ENCODE results near the gene TMEM272.

TMEM272 gene

DNA sequence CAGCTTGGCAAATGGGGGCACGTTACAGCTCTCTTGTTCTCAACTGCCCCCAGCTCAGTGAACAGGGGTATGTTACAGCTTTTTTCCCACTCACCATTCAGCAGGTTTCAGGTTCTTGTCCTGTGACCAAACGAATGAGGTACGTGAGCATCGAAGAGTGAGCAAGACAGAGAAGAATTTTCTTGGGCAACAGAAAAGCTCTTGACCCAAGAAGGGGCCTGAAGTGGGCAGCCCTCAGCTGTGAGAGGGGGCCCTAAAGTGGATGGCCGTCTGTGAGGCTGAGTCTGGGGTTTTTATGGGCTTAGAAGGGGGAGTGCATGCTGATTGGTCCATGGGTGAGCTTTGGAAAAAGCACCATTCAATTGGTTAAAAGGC is 38.2 kb upstream of the TMEM272 start:
- TF ChIP-seq, protein P1, sequence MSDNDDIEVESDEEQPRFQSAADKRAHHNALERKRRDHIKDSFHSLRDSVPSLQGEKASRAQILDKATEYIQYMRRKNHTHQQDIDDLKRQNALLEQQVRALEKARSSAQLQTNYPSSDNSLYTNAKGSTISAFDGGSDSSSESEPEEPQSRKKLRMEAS (IDR thresholded peaks at IDR 0.05; ENCODE audit: low read depth, low read length), result no peak
- TF ChIP-seq POLR2A (IDR thresholded peaks at IDR 0.05; ENCODE audit: extremely low read depth, insufficient read length) (no peak), MYC (IDR thresholded peaks at IDR 0.05; ENCODE audit: low read depth, low read length) (no peak)
- TF ChIP-seq, protein P2, sequence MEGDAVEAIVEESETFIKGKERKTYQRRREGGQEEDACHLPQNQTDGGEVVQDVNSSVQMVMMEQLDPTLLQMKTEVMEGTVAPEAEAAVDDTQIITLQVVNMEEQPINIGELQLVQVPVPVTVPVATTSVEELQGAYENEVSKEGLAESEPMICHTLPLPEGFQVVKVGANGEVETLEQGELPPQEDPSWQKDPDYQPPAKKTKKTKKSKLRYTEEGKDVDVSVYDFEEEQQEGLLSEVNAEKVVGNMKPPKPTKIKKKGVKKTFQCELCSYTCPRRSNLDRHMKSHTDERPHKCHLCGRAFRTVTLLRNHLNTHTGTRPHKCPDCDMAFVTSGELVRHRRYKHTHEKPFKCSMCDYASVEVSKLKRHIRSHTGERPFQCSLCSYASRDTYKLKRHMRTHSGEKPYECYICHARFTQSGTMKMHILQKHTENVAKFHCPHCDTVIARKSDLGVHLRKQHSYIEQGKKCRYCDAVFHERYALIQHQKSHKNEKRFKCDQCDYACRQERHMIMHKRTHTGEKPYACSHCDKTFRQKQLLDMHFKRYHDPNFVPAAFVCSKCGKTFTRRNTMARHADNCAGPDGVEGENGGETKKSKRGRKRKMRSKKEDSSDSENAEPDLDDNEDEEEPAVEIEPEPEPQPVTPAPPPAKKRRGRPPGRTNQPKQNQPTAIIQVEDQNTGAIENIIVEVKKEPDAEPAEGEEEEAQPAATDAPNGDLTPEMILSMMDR (IDR thresholded peaks at IDR 0.05; ENCODE audit: low read depth, low read length), result no peak
- no peak for DNase-seq (ENCODE audit: low read depth)
- H3K4me3 ChIP-seq (ENCODE audit: low read depth, low read length), result no peak overlapping the region

DNA sequence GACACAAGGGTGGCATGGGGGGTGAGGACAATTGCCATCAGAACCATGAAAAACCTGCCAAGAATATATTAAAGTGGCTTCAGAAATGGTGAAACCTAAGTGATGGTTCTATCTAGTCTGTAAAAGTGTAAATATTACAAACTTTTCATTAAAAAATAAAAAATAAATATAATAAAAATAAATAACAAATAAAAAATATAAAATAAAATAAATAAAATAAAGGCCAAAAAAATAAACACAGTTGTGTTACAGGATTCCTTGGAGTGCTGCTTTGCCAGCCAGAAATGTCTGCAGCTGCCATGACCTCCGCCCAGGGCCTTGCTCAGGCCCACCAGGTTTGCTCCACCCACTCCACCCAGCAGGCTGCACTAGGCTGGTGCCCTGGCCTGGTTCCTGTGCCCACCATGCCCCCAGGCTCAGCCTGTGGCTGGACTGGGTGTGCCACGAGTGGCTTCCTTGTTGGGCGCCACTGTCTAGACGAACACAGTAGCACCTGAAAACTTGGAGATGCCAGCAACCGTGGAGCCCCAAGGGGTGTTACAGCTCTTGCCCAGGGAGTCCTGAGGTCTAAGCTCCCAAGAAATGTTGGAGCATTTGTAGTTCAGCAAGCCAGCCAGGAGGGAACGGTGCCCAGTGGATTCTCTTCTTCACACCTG is 37.7 kb upstream of the TMEM272 start:
- TF ChIP-seq MYC (IDR thresholded peaks at IDR 0.05; ENCODE audit: low read depth, low read length) (no peak), POLR2A (IDR thresholded peaks at IDR 0.05; ENCODE audit: extremely low read depth, insufficient read length) (no peak)
- TF ChIP-seq, protein P2 (IDR thresholded peaks at IDR 0.05; ENCODE audit: low read depth, low read length), result no peak
- H3K4me3 ChIP-seq (ENCODE audit: low read depth, low read length), result no peak overlapping the region
- no peak for DNase-seq (ENCODE audit: low read depth)

DNA sequence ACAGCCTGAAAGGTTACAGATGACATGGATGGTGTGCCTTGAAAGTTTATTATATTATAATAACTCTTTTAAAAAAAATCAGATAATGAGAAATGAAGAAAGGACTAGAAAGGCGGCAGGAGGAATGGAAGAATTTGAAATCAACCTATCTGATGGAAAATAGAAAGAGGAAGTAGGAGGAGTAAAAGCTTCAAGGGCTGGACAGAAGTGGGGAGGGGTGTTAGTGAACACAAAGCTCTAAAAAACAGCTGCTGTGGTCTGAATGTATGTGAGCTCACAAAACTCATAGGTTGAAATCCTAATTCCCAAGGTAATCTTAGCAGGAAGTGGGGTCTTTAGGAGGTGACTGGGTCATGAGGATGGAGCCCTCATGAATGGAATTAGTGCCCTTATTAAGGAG is 36.3 kb upstream of the TMEM272 start:
- DNase-seq (ENCODE audit: low read depth), result peak; percentile 61
- H3K4me3 ChIP-seq (ENCODE audit: low read depth, low read length), result no peak overlapping the region
- TF ChIP-seq POLR2A (IDR thresholded peaks at IDR 0.05; ENCODE audit: extremely low read depth, insufficient read length) (no peak), MYC (IDR thresholded peaks at IDR 0.05; ENCODE audit: low read depth, low read length) (no peak)
- TF ChIP-seq, protein P2 (IDR thresholded peaks at IDR 0.05; ENCODE audit: low read depth, low read length), result no peak
- TF ChIP-seq, protein P1 (IDR thresholded peaks at IDR 0.05; ENCODE audit: low read depth, low read length), result no peak

DNA sequence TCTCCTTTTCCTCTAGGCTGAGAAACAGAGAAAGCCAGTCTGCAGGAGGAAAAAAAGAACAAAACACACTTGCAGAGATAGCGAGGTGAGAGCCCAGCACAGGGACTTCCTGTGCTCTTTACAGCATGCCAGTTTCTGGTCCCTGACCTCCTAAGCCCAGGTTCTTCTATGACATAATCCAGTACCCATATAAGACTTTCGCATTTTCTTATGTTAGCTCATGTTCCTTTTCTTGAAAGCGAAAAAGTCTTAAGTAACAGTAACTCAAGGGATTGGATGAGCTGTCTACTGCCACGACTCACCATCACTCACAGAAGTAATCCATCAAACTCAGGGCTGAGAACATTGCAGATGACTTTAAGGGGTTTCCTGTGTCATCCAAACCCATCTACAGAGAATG is 34.2 kb upstream of the TMEM272 start:
- DNase-seq (ENCODE audit: low read depth), result peak; percentile 13

DNA sequence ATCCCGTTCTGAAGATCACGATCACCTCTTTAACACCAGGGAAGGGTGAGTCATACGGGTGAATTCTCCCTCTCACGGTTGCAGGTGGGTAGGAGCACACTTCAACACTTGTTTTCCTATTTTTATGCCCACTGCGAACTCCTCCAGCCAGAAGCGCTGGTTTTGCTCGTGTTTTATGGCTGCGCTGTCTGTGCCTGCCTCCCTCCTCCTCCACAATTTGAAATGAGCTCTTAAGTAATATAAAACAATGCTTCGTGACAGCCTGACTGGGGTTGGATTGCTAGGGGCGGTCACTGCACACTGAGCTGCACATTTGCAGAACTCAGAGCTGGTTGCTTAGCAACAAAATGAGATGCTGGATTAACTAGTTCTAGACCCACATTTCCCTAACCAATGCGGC is 29.7 kb upstream of the TMEM272 start:
- DNase-seq (ENCODE audit: low read depth), result no peak
- no peak overlapping the region for H3K4me3 ChIP-seq (ENCODE audit: low read depth, low read length)
- TF ChIP-seq MYC (IDR thresholded peaks at IDR 0.05; ENCODE audit: low read depth, low read length), result no peak
- TF ChIP-seq, protein P1 (IDR thresholded peaks at IDR 0.05; ENCODE audit: low read depth, low read length), result no peak
- TF ChIP-seq POLR2A (IDR thresholded peaks at IDR 0.05; ENCODE audit: extremely low read depth, insufficient read length), result no peak
- TF ChIP-seq, protein P2 (IDR thresholded peaks at IDR 0.05; ENCODE audit: low read depth, low read length), result no peak

More for the DNA sequence above, 34.2 kb upstream of the TMEM272 start:
- H3K4me3 ChIP-seq (ENCODE audit: low read depth, low read length), result no peak overlapping the region
- no peak for TF ChIP-seq MYC (IDR thresholded peaks at IDR 0.05; ENCODE audit: low read depth, low read length)
- TF ChIP-seq POLR2A (IDR thresholded peaks at IDR 0.05; ENCODE audit: extremely low read depth, insufficient read length), result no peak
- TF ChIP-seq, protein P1 (IDR thresholded peaks at IDR 0.05; ENCODE audit: low read depth, low read length), result no peak
- TF ChIP-seq, protein P2 (IDR thresholded peaks at IDR 0.05; ENCODE audit: low read depth, low read length), result no peak

Measured in NB4 (cell line).